Measurements from ENCODE around the gene MED12L. TPM values are rescaled to one million over a fixed set of nuclear protein-coding genes. Genes with fewer than 3 reads are reported as not detected.

Gene MED12L
- total and polyA plus RNA-seq, 12 donors = 0.03 to 4.5 (median 0.71) TPM

DNA sequence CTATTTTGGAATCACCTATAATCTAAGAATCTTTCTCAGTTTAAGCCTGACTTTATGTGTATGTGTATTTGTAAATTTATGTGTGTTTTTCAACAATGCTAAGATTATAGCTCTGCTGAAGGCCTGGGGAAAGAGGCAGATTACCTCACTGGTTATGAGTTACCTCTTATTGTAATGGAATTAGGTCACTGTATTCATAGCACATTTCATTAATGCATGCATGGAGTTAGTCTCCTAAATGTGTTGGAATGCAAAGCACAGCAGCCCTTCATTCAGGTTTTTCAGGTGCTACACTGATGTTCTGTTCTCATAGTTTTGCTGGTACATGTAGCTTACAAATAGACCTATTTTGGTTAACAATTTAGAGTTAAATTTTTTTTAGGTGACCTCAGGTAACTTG, 221.7 kb downstream of the MED12L start:
- intact Hi-C loops (cut with DNase I) = no loop called here
- no peaks in the 10 kb centered on the region for H3K36me3 ChIP-seq
- TF ChIP-seq, protein P1, sequence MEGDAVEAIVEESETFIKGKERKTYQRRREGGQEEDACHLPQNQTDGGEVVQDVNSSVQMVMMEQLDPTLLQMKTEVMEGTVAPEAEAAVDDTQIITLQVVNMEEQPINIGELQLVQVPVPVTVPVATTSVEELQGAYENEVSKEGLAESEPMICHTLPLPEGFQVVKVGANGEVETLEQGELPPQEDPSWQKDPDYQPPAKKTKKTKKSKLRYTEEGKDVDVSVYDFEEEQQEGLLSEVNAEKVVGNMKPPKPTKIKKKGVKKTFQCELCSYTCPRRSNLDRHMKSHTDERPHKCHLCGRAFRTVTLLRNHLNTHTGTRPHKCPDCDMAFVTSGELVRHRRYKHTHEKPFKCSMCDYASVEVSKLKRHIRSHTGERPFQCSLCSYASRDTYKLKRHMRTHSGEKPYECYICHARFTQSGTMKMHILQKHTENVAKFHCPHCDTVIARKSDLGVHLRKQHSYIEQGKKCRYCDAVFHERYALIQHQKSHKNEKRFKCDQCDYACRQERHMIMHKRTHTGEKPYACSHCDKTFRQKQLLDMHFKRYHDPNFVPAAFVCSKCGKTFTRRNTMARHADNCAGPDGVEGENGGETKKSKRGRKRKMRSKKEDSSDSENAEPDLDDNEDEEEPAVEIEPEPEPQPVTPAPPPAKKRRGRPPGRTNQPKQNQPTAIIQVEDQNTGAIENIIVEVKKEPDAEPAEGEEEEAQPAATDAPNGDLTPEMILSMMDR (IDR thresholded peaks at IDR 0.05) = no peak
- H3K27me3 ChIP-seq = no peaks in the 10 kb centered on the region
- no peak for ATAC-seq
- no peak for DNase-seq
- H3K27ac ChIP-seq = no peak overlapping the region
- no peaks in the 10 kb centered on the region for H3K9me3 ChIP-seq
- H3K4me3 ChIP-seq = no peak overlapping the region
- peaks cover 0 to 7% (median 0%) of the 10 kb centered on the region in 9 donors for H3K4me1 ChIP-seq

DNA sequence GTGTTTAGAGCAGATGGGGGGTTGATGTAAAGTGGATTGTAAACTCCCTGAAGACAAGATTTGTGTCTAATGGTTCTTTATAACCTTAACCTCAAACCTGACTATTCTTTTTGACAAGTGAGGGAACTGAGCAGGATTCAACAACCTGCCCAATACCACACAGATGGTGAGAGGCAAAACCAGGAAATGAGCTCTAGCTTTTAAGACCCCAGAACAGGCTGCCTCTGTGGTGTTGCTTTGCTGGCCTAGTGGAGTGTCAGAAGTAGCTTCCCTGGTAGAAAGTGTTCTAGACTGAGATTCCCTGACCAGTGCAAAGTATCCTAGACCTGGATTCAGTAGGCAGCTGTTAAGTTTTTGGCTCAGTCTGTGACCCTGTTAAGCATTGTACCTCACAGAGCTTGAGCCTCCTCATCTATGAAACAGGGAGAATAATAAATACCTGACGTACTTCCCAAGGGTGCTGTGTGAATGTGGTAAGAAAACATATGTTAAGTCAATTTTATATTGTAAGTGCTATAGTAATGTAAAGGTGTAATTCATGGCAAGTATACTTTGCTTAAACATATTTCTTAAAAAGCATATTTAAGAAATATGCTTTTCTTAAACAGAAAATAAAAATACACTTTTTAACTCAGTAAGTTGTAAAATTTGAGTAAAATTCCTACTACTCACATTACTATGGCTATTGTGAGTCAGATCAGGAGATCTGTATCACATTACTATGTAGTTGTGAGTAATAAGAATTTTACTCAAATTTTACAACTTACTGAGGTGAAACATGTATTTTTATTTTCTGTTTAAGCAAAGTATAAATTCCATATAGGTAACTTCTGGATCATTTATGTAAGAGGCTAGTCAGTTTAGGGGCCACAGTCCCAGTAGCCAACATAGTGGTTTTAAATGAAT, 222.4 kb downstream of the MED12L start:
- H3K27ac ChIP-seq = no peak overlapping the region
- no peaks in the 10 kb centered on the region for H3K9me3 ChIP-seq
- TF ChIP-seq, protein P1 (IDR thresholded peaks at IDR 0.05) = no peak
- H3K36me3 ChIP-seq = no peaks in the 10 kb centered on the region
- ATAC-seq = no peak
- no peak overlapping the region for H3K4me3 ChIP-seq
- H3K27me3 ChIP-seq = no peaks in the 10 kb centered on the region
- H3K4me1 ChIP-seq = peaks cover 0 to 7% (median 0%) of the 10 kb centered on the region in 9 donors
- no peak for DNase-seq
- intact Hi-C loops (cut with DNase I) = no loop called here
- 90 to 94% methylated on average over 1 of the region's 1 CpG for WGBS, 2 donors

DNA sequence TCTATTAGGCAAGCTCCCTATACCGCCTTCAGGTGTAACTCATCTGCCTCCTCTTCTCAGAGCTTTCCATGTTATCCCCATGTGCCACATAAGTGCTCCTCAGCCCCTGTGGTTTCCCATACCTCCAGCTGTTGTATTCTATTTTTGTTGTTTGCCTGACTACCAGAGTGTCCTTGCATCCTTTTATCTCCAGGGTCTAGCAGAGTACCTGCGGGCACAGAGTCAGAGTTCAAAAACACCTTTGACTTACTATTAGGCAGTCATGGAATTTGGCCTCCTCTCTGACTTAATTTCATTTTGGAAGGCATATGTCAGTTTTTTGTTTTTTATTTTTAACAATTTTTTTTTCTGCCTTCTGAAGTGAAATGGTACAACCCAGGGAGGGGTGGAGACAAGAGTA, 224.1 kb downstream of the MED12L start:
- 97 to 98% methylated on average over 2 of the region's 2 CpGs for WGBS, 2 donors
- H3K27ac ChIP-seq = no peak overlapping the region
- no peaks in the 10 kb centered on the region for H3K27me3 ChIP-seq
- H3K4me1 ChIP-seq = peaks cover 0 to 7% (median 0%) of the 10 kb centered on the region in 9 donors
- H3K9me3 ChIP-seq = no peaks in the 10 kb centered on the region
- no peaks in the 10 kb centered on the region for H3K36me3 ChIP-seq
- intact Hi-C loops (cut with DNase I) = no loop called here
- no peak for DNase-seq
- TF ChIP-seq, protein P1 (IDR thresholded peaks at IDR 0.05) = no peak
- no peak for ATAC-seq
- no peak overlapping the region for H3K4me3 ChIP-seq

DNA sequence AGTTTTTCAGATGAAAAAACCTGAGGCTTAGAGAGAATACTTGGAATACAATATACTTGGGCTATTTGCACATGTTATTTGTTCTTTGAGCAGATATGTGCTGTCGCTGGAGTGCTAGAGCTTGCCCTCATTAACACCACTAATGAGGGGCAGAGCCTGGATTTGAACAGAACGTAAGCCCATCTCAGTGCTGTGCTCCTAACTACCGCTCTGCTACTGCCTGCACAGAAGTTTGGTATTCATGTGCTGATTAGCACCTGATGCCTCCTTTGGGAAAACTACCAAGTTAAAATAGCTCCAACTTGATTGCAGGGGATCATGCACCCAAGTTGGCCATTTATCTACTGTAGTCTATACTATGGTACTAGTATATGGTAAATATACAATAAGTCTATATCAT, 227.5 kb downstream of the MED12L start:
- H3K27ac ChIP-seq = no peak overlapping the region
- H3K9me3 ChIP-seq = no peaks in the 10 kb centered on the region
- H3K4me3 ChIP-seq = no peak overlapping the region
- no peaks in the 10 kb centered on the region for H3K36me3 ChIP-seq
- intact Hi-C loops (cut with DNase I) = no loop called here
- DNase-seq (no peak), ATAC-seq (no peak)
- H3K4me1 ChIP-seq = no peaks in the 10 kb centered on the region
- no peaks in the 10 kb centered on the region for H3K27me3 ChIP-seq
- WGBS, 2 donors = 89 to 90% methylated on average over 3 of the region's 3 CpGs
- TF ChIP-seq, protein P1 (IDR thresholded peaks at IDR 0.05) = no peak

Data from heart right ventricle (tissue), 16 donors.